ENCODE results near the gene CCDC12.

The CCDC12 gene

GRCh38 chr3:46935168-46935858, 41.2 kb downstream of the CCDC12 start:
- no peak overlapping the region for H4K8ac ChIP-seq (ENCODE audit: low read depth, low read length)
- no peaks in the 10 kb centered on the region for H3K27me3 ChIP-seq (ENCODE audit: insufficient read depth, low read length, poor library complexity)
- no peak overlapping the region for H3K18ac ChIP-seq (ENCODE audit: low read length)
- no peak overlapping the region for H3K4me3 ChIP-seq (ENCODE audit: low read length)
- no peak overlapping the region for H3K27ac ChIP-seq (ENCODE audit: low read depth, low read length)
- H3K4ac ChIP-seq (ENCODE audit: low read depth, low read length): no peak overlapping the region
- H3K23ac ChIP-seq (ENCODE audit: low read length): no peak overlapping the region
- H3K79me2 ChIP-seq (ENCODE audit: control insufficient read depth, insufficient read depth, low read length): peaks cover 43% of the 10 kb centered on the region
- no peaks in the 10 kb centered on the region for H3K36me3 ChIP-seq (ENCODE audit: control insufficient read depth, insufficient read depth, low read length)
- no peak overlapping the region for H2BK5ac ChIP-seq (ENCODE audit: low read length)
- H3K79me1 ChIP-seq (ENCODE audit: low read length): peaks cover 51% of the 10 kb centered on the region
- H4K5ac ChIP-seq (ENCODE audit: low read length): no peak overlapping the region
- WGBS (ENCODE audit: extremely low coverage, insufficient coverage, low lambda C conversion rate): no CpG with 5 or more reads among the region's 7 CpGs
- DNase-seq: peak; percentile 99
- no peak overlapping the region for H3K9ac ChIP-seq (ENCODE audit: low read length)
- no peak overlapping the region for H3K4me2 ChIP-seq (ENCODE audit: low read length)
- no peak overlapping the region for H3K56ac ChIP-seq (ENCODE audit: low read length)
- H2AK5ac ChIP-seq (ENCODE audit: low read length): no peak overlapping the region
- no peak overlapping the region for H2BK15ac ChIP-seq (replicated peaks; ENCODE audit: low read depth)
- peaks cover 9% of the 10 kb centered on the region for H3K4me1 ChIP-seq (ENCODE audit: control insufficient read depth, low read depth, low read length)
- no peak overlapping the region for H2BK120ac ChIP-seq (ENCODE audit: low read depth, low read length)

- no peak overlapping the region for H3K18ac ChIP-seq (ENCODE audit: low read length)
- no peak overlapping the region for H3K4ac ChIP-seq (ENCODE audit: low read depth, low read length)
- H3K56ac ChIP-seq (ENCODE audit: low read length): no peak overlapping the region
- no peak overlapping the region for H3K27ac ChIP-seq (ENCODE audit: low read depth, low read length)
- WGBS (ENCODE audit: extremely low coverage, insufficient coverage, low lambda C conversion rate): no CpG with 5 or more reads among the region's 8 CpGs
- H3K79me1 ChIP-seq (ENCODE audit: low read length): peaks cover 47% of the 10 kb centered on the region
- H2AK5ac ChIP-seq (ENCODE audit: low read length): no peak overlapping the region
- H2BK5ac ChIP-seq (ENCODE audit: low read length): no peak overlapping the region
- H2BK120ac ChIP-seq (ENCODE audit: low read depth, low read length): no peak overlapping the region
- no peak overlapping the region for H3K9ac ChIP-seq (ENCODE audit: low read length)
- no peak overlapping the region for H2BK15ac ChIP-seq (replicated peaks; ENCODE audit: low read depth)
- H4K8ac ChIP-seq (ENCODE audit: low read depth, low read length): no peak overlapping the region
- no peaks in the 10 kb centered on the region for H3K36me3 ChIP-seq (ENCODE audit: control insufficient read depth, insufficient read depth, low read length)
- H3K23ac ChIP-seq (ENCODE audit: low read length): no peak overlapping the region
- H3K27me3 ChIP-seq (ENCODE audit: insufficient read depth, low read length, poor library complexity): no peaks in the 10 kb centered on the region
- H3K4me2 ChIP-seq (ENCODE audit: low read length): no peak overlapping the region
- no peak overlapping the region for H4K5ac ChIP-seq (ENCODE audit: low read length)
- no peak for DNase-seq
- H3K4me3 ChIP-seq (ENCODE audit: low read length): no peak overlapping the region
- peaks cover 9% of the 10 kb centered on the region for H3K4me1 ChIP-seq (ENCODE audit: control insufficient read depth, low read depth, low read length)
- H3K79me2 ChIP-seq (ENCODE audit: control insufficient read depth, insufficient read depth, low read length): peaks cover 41% of the 10 kb centered on the region
Measured at GRCh38 chr3:46934498-46935167, 41.9 kb downstream of the CCDC12 start.

- peaks cover 9% of the 10 kb centered on the region for H3K4me1 ChIP-seq (ENCODE audit: control insufficient read depth, low read depth, low read length)
- H3K18ac ChIP-seq (ENCODE audit: low read length): no peak overlapping the region
- H3K27ac ChIP-seq (ENCODE audit: low read depth, low read length): no peak overlapping the region
- H2AK5ac ChIP-seq (ENCODE audit: low read length): no peak overlapping the region
- no peak overlapping the region for H3K9ac ChIP-seq (ENCODE audit: low read length)
- H2BK5ac ChIP-seq (ENCODE audit: low read length): no peak overlapping the region
- no peak overlapping the region for H3K4ac ChIP-seq (ENCODE audit: low read depth, low read length)
- no peaks in the 10 kb centered on the region for H3K36me3 ChIP-seq (ENCODE audit: control insufficient read depth, insufficient read depth, low read length)
- no peak overlapping the region for H4K8ac ChIP-seq (ENCODE audit: low read depth, low read length)
- peak overlapping the region; percentile 44 for H3K56ac ChIP-seq (ENCODE audit: low read length)
- no peak overlapping the region for H2BK15ac ChIP-seq (replicated peaks; ENCODE audit: low read depth)
- peaks cover 45% of the 10 kb centered on the region for H3K79me1 ChIP-seq (ENCODE audit: low read length)
- no CpG with 5 or more reads among the region's 2 CpGs for WGBS (ENCODE audit: extremely low coverage, insufficient coverage, low lambda C conversion rate)
- no peak overlapping the region for H2BK120ac ChIP-seq (ENCODE audit: low read depth, low read length)
- DNase-seq: no peak
- H3K79me2 ChIP-seq (ENCODE audit: control insufficient read depth, insufficient read depth, low read length): peaks cover 42% of the 10 kb centered on the region
- H3K27me3 ChIP-seq (ENCODE audit: insufficient read depth, low read length, poor library complexity): no peaks in the 10 kb centered on the region
- no peak overlapping the region for H4K5ac ChIP-seq (ENCODE audit: low read length)
- no peak overlapping the region for H3K4me2 ChIP-seq (ENCODE audit: low read length)
- H3K4me3 ChIP-seq (ENCODE audit: low read length): no peak overlapping the region
- H3K23ac ChIP-seq (ENCODE audit: low read length): no peak overlapping the region
Measured at GRCh38 chr3:46934072-46934471, 42.5 kb downstream of the CCDC12 start.

GRCh38 chr3:46933261-46933660, 43.3 kb downstream of the CCDC12 start:
- H2AK5ac ChIP-seq (ENCODE audit: low read length): no peak overlapping the region
- H3K56ac ChIP-seq (ENCODE audit: low read length): no peak overlapping the region
- no peak overlapping the region for H3K27ac ChIP-seq (ENCODE audit: low read depth, low read length)
- H2BK120ac ChIP-seq (ENCODE audit: low read depth, low read length): no peak overlapping the region
- peaks cover 39% of the 10 kb centered on the region for H3K79me2 ChIP-seq (ENCODE audit: control insufficient read depth, insufficient read depth, low read length)
- no peak overlapping the region for H3K4me3 ChIP-seq (ENCODE audit: low read length)
- H3K4me1 ChIP-seq (ENCODE audit: control insufficient read depth, low read depth, low read length): peaks cover 9% of the 10 kb centered on the region
- H2BK15ac ChIP-seq (replicated peaks; ENCODE audit: low read depth): no peak overlapping the region
- WGBS (ENCODE audit: extremely low coverage, insufficient coverage, low lambda C conversion rate): no CpG with 5 or more reads among the region's 6 CpGs
- H3K36me3 ChIP-seq (ENCODE audit: control insufficient read depth, insufficient read depth, low read length): no peaks in the 10 kb centered on the region
- no peak overlapping the region for H3K23ac ChIP-seq (ENCODE audit: low read length)
- DNase-seq: no peak
- H2BK5ac ChIP-seq (ENCODE audit: low read length): no peak overlapping the region
- no peaks in the 10 kb centered on the region for H3K27me3 ChIP-seq (ENCODE audit: insufficient read depth, low read length, poor library complexity)
- peaks cover 44% of the 10 kb centered on the region for H3K79me1 ChIP-seq (ENCODE audit: low read length)
- H3K4ac ChIP-seq (ENCODE audit: low read depth, low read length): no peak overlapping the region
- no peak overlapping the region for H4K8ac ChIP-seq (ENCODE audit: low read depth, low read length)
- H3K18ac ChIP-seq (ENCODE audit: low read length): no peak overlapping the region
- no peak overlapping the region for H3K9ac ChIP-seq (ENCODE audit: low read length)
- no peak overlapping the region for H3K4me2 ChIP-seq (ENCODE audit: low read length)
- no peak overlapping the region for H4K5ac ChIP-seq (ENCODE audit: low read length)

- no peak overlapping the region for H4K8ac ChIP-seq (ENCODE audit: low read depth, low read length)
- H3K4me3 ChIP-seq (ENCODE audit: low read length): no peak overlapping the region
- H3K36me3 ChIP-seq (ENCODE audit: control insufficient read depth, insufficient read depth, low read length): no peaks in the 10 kb centered on the region
- no peak overlapping the region for H2BK15ac ChIP-seq (replicated peaks; ENCODE audit: low read depth)
- H3K27ac ChIP-seq (ENCODE audit: low read depth, low read length): no peak overlapping the region
- H2AK5ac ChIP-seq (ENCODE audit: low read length): no peak overlapping the region
- no peak overlapping the region for H3K18ac ChIP-seq (ENCODE audit: low read length)
- H3K23ac ChIP-seq (ENCODE audit: low read length): no peak overlapping the region
- H3K4me2 ChIP-seq (ENCODE audit: low read length): no peak overlapping the region
- H3K4me1 ChIP-seq (ENCODE audit: control insufficient read depth, low read depth, low read length): peaks cover 9% of the 10 kb centered on the region
- no peak overlapping the region for H3K56ac ChIP-seq (ENCODE audit: low read length)
- WGBS (ENCODE audit: extremely low coverage, insufficient coverage, low lambda C conversion rate): no CpG with 5 or more reads among the region's 7 CpGs
- no peak overlapping the region for H4K5ac ChIP-seq (ENCODE audit: low read length)
- H3K4ac ChIP-seq (ENCODE audit: low read depth, low read length): no peak overlapping the region
- no peak overlapping the region for H2BK5ac ChIP-seq (ENCODE audit: low read length)
- DNase-seq: no peak
- H3K79me1 ChIP-seq (ENCODE audit: low read length): peaks cover 45% of the 10 kb centered on the region
- no peak overlapping the region for H3K9ac ChIP-seq (ENCODE audit: low read length)
- no peak overlapping the region for H2BK120ac ChIP-seq (ENCODE audit: low read depth, low read length)
- peaks cover 41% of the 10 kb centered on the region for H3K79me2 ChIP-seq (ENCODE audit: control insufficient read depth, insufficient read depth, low read length)
- H3K27me3 ChIP-seq (ENCODE audit: insufficient read depth, low read length, poor library complexity): no peaks in the 10 kb centered on the region
Measured at GRCh38 chr3:46932455-46933225, 43.9 kb downstream of the CCDC12 start.

Measured in mesendoderm (in vitro differentiated cells).